Measurements from ENCODE around the gene YLPM1. TPM values are rescaled to one million over a fixed set of nuclear protein-coding genes. Genes with fewer than 3 reads are reported as not detected.

Gene YLPM1, protein sequence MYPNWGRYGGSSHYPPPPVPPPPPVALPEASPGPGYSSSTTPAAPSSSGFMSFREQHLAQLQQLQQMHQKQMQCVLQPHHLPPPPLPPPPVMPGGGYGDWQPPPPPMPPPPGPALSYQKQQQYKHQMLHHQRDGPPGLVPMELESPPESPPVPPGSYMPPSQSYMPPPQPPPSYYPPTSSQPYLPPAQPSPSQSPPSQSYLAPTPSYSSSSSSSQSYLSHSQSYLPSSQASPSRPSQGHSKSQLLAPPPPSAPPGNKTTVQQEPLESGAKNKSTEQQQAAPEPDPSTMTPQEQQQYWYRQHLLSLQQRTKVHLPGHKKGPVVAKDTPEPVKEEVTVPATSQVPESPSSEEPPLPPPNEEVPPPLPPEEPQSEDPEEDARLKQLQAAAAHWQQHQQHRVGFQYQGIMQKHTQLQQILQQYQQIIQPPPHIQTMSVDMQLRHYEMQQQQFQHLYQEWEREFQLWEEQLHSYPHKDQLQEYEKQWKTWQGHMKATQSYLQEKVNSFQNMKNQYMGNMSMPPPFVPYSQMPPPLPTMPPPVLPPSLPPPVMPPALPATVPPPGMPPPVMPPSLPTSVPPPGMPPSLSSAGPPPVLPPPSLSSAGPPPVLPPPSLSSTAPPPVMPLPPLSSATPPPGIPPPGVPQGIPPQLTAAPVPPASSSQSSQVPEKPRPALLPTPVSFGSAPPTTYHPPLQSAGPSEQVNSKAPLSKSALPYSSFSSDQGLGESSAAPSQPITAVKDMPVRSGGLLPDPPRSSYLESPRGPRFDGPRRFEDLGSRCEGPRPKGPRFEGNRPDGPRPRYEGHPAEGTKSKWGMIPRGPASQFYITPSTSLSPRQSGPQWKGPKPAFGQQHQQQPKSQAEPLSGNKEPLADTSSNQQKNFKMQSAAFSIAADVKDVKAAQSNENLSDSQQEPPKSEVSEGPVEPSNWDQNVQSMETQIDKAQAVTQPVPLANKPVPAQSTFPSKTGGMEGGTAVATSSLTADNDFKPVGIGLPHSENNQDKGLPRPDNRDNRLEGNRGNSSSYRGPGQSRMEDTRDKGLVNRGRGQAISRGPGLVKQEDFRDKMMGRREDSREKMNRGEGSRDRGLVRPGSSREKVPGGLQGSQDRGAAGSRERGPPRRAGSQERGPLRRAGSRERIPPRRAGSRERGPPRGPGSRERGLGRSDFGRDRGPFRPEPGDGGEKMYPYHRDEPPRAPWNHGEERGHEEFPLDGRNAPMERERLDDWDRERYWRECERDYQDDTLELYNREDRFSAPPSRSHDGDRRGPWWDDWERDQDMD (N-terminal part only)
- polyA plus RNA-seq, result 10 to 100 TPM; 10.4 to 13.0 TPM

DNA sequence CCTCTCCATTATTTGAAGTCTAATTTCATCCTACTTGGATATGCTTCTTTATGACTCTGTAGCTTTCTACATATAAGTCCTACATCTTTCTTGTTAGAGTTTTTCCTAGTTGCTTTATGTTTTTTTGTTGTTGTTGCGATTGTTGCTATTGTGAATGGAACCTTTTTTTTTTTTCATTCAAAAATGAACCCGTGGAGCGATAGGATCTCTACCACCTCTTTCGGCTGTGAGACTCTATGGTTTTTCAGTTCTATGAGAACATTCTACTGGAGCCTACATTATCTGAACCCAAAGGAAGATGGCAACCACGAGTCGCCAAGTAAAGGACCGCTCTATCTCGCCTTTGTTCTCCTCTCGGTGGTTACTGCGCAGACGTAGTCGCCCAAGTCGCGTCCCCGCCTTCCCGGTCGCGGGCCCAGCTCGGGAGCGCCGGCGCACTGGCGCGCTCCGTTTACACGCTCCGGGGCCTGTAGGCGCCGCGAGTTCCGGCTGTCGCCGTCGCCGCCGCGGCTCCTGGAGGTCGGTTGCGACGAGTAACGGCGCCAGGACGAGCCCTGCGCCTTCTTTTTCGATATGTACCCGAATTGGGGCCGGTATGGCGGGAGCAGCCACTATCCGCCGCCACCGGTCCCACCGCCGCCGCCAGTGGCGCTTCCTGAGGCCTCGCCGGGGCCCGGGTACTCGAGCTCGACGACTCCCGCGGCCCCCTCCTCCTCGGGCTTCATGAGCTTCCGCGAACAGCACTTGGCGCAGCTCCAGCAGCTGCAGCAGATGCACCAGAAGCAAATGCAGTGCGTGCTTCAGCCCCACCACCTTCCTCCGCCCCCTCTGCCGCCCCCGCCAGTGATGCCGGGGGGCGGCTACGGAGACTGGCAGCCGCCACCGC, at the start of gene YLPM1:
TSS of gene YLPM1 (plus strand) at position 400 of the 886 bp plus-strand sequence. CDS start at position 574, 174 bp downstream.
- Histone ChIP-seq H3K27me3 (ENCODE audit: control insufficient read depth in 1 of 2, insufficient read depth in 2 of 2, low read length in 2 of 2) (no peaks in the 10 kb centered on the region), H3K9me3 (ENCODE audit: control insufficient read depth in 2 of 2, insufficient read depth in 1 of 2, low read depth in 1 of 2, low read length in 1 of 2) (no peaks in the 10 kb centered on the region), H3K4me1 (ENCODE audit: control insufficient read depth in 2 of 2, insufficient read depth in 2 of 2, low read length in 1 of 2) (peaks cover 0 to 4% of the 10 kb centered on the region in 2 donors), H3K27ac (ENCODE audit: low read depth in 2 of 2, low read length in 1 of 2) (peak within 1 kb of the TSS; percentile 86 to 94), H3K36me3 (ENCODE audit: control insufficient read depth in 2 of 2, insufficient read depth in 2 of 2, low read length in 1 of 2) (no peaks in the 10 kb centered on the region), H3K4me3 (ENCODE audit: low read depth in 1 of 2, low read length in 2 of 2) (peak within 1 kb of the TSS; percentile 88 to 95)
- WGBS, 2 donors, result 0% methylated on average over 75 to 76 of the region's 76 CpGs

DNA sequence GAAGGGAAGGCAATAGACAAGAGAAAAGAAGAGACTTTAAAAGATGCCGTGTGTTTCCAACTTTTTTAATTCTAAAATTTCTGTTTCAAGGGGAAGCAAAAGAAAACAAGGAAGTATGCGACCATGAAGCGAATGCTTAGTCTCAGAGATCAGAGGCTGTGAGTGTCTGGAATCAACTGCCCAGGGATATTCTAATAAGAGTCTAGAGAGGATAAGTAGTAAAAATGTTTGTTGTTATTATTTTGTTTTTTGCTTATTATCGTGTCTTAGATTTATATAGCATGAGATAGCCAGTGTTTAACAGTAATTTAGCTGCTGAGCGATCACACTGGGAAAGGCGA, 49.8 kb upstream of the YLPM1 start:
- WGBS, 2 donors, result 12 to 15% methylated on average over 6 of the region's 6 CpGs
- H3K4me3 ChIP-seq (ENCODE audit: low read depth in 1 of 2, low read length in 2 of 2), result peak overlapping the region; percentile 92
- H3K27ac ChIP-seq (ENCODE audit: low read depth in 2 of 2, low read length in 1 of 2), result peak overlapping the region in 1 of 2 donors; percentile 80
- H3K9me3 ChIP-seq (ENCODE audit: control insufficient read depth in 2 of 2, insufficient read depth in 1 of 2, low read depth in 1 of 2, low read length in 1 of 2), result no peaks in the 10 kb centered on the region
- peaks cover 0 to 4% of the 10 kb centered on the region in 2 donors for H3K36me3 ChIP-seq (ENCODE audit: control insufficient read depth in 2 of 2, insufficient read depth in 2 of 2, low read length in 1 of 2)
- no peaks in the 10 kb centered on the region for H3K27me3 ChIP-seq (ENCODE audit: control insufficient read depth in 1 of 2, insufficient read depth in 2 of 2, low read length in 2 of 2)
- no peaks in the 10 kb centered on the region for H3K4me1 ChIP-seq (ENCODE audit: control insufficient read depth in 2 of 2, insufficient read depth in 2 of 2, low read length in 1 of 2)

DNA sequence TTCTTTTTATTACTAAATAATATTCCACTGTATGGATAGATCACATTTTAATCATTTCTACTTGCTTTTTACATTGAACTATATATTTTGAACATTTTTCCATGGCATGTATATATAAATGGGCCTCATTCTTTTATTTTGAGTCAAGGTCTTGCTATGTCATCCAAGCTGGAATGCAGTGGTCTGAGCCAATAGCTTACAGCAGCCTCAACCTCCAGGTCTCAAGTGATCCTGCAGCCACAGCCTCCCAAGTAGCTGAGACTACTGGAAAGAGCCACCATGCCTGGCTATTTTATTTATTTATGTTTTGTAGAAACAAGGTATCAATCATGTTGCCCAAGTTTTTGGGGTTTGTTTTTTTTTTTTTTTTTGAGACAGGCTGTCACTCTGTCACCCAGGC, 42.6 kb upstream of the YLPM1 start:
- Histone ChIP-seq H3K4me3 (ENCODE audit: low read depth in 1 of 2, low read length in 2 of 2) (no peak overlapping the region), H3K4me1 (ENCODE audit: control insufficient read depth in 2 of 2, insufficient read depth in 2 of 2, low read length in 1 of 2) (no peaks in the 10 kb centered on the region), H3K27me3 (ENCODE audit: control insufficient read depth in 1 of 2, insufficient read depth in 2 of 2, low read length in 2 of 2) (no peaks in the 10 kb centered on the region), H3K9me3 (ENCODE audit: control insufficient read depth in 2 of 2, insufficient read depth in 1 of 2, low read depth in 1 of 2, low read length in 1 of 2) (no peaks in the 10 kb centered on the region), H3K36me3 (ENCODE audit: control insufficient read depth in 2 of 2, insufficient read depth in 2 of 2, low read length in 1 of 2) (peaks cover 0 to 4% of the 10 kb centered on the region in 2 donors), H3K27ac (ENCODE audit: low read depth in 2 of 2, low read length in 1 of 2) (no peak overlapping the region)

DNA sequence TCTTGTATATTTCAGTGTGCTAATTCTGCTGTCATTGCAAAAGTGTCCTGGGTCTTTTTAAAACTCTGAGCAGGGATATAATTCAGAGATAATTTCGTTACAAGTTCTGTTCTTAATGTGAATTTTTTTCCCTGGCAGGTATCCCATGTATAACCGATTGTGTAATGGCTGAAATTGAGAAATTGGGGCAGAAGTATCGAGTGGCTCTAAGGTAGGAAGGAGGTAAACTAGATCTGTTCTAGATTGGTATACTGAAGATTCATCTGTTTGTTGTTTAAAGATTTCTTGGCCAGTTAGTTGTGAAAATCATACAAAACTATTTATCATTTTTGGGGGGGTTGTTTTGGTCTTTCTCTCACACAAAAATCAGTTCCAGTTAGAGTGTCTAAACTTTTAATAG, 40.0 kb upstream of the YLPM1 start:
- Histone ChIP-seq H3K27me3 (ENCODE audit: control insufficient read depth in 1 of 2, insufficient read depth in 2 of 2, low read length in 2 of 2) (no peaks in the 10 kb centered on the region), H3K36me3 (ENCODE audit: control insufficient read depth in 2 of 2, insufficient read depth in 2 of 2, low read length in 1 of 2) (no peaks in the 10 kb centered on the region), H3K9me3 (ENCODE audit: control insufficient read depth in 2 of 2, insufficient read depth in 1 of 2, low read depth in 1 of 2, low read length in 1 of 2) (no peaks in the 10 kb centered on the region), H3K4me1 (ENCODE audit: control insufficient read depth in 2 of 2, insufficient read depth in 2 of 2, low read length in 1 of 2) (no peaks in the 10 kb centered on the region), H3K27ac (ENCODE audit: low read depth in 2 of 2, low read length in 1 of 2) (no peak overlapping the region), H3K4me3 (ENCODE audit: low read depth in 1 of 2, low read length in 2 of 2) (no peak overlapping the region)
- 90 to 94% methylated on average over 3 of the region's 3 CpGs for WGBS, 2 donors

DNA sequence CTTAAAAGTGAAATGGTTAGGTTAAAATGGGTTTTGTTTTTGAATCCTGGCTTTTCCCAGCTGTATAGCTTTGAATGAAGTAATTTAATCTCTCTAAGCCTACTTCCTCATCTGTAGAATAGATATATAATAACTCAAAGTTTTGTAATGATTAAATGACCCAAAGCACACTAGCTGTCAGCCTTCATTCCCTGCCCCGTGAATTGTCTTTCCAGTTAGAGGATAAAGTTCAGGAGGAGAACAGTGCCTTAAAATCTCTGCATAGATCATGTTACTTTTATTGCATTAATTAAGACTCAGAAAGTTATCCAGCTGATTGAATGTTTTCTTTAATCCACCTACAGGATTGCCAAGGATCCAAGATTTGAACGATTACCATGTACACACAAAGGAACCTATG, 30.7 kb upstream of the YLPM1 start:
- Histone ChIP-seq H3K36me3 (ENCODE audit: control insufficient read depth in 2 of 2, insufficient read depth in 2 of 2, low read length in 1 of 2) (peaks cover 2 to 11% of the 10 kb centered on the region in 2 donors), H3K27ac (ENCODE audit: low read depth in 2 of 2, low read length in 1 of 2) (no peak overlapping the region), H3K4me1 (ENCODE audit: control insufficient read depth in 2 of 2, insufficient read depth in 2 of 2, low read length in 1 of 2) (no peaks in the 10 kb centered on the region)

DNA sequence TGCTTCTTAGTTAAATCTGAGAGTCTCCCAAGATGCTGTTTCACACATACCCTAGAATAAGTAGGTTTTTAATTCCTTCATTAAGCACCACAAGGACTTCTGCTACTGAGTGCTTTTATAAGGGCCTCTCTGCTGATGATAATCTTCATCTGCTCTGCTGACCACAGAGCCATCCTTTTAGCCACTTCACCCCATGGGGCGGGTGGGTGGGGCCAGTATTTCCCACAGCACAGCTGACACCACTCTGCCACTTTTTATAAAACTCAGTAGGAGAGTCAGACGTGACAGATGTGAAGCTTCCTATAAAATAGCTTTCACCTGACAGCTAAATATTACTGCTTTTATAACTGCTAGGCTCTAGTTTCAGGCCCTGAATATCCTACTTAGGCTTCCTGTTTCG, 29.9 kb upstream of the YLPM1 start:
- Histone ChIP-seq H3K27me3 (ENCODE audit: control insufficient read depth in 1 of 2, insufficient read depth in 2 of 2, low read length in 2 of 2) (no peaks in the 10 kb centered on the region), H3K36me3 (ENCODE audit: control insufficient read depth in 2 of 2, insufficient read depth in 2 of 2, low read length in 1 of 2) (peaks cover 2 to 11% of the 10 kb centered on the region in 2 donors), H3K9me3 (ENCODE audit: control insufficient read depth in 2 of 2, insufficient read depth in 1 of 2, low read depth in 1 of 2, low read length in 1 of 2) (no peaks in the 10 kb centered on the region), H3K27ac (ENCODE audit: low read depth in 2 of 2, low read length in 1 of 2) (no peak overlapping the region), H3K4me3 (ENCODE audit: low read depth in 1 of 2, low read length in 2 of 2) (no peak overlapping the region), H3K4me1 (ENCODE audit: control insufficient read depth in 2 of 2, insufficient read depth in 2 of 2, low read length in 1 of 2) (no peaks in the 10 kb centered on the region)
- 84 to 85% methylated on average over 3 of the region's 3 CpGs for WGBS, 2 donors

More for the DNA sequence above, 30.7 kb upstream of the YLPM1 start:
- Histone ChIP-seq H3K27me3 (ENCODE audit: control insufficient read depth in 1 of 2, insufficient read depth in 2 of 2, low read length in 2 of 2) (no peaks in the 10 kb centered on the region), H3K9me3 (ENCODE audit: control insufficient read depth in 2 of 2, insufficient read depth in 1 of 2, low read depth in 1 of 2, low read length in 1 of 2) (no peaks in the 10 kb centered on the region), H3K4me3 (ENCODE audit: low read depth in 1 of 2, low read length in 2 of 2) (no peak overlapping the region)
- 63 to 83% methylated on average over 2 of the region's 2 CpGs for WGBS, 2 donors

DNA sequence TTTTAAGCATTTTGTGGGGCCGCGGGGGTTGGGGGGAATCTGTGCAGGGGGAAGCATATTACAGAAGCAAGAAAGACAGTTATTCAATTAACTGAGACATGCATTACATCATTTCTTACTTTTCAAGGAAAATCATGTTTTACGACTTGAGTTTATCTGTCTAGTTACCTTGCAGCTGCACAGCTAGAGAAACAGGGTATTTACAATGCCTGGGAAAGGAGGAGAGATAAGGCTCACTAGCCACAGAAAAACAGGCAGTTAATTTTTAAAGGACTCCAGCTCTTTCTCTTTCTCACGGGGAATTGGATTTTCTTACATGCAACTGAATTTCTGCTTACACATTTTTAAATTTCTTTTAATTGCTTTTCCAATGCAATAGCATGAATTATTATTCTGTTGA, 28.0 kb upstream of the YLPM1 start:
- H3K9me3 ChIP-seq (ENCODE audit: control insufficient read depth in 2 of 2, insufficient read depth in 1 of 2, low read depth in 1 of 2, low read length in 1 of 2), result no peaks in the 10 kb centered on the region
- no peaks in the 10 kb centered on the region for H3K27me3 ChIP-seq (ENCODE audit: control insufficient read depth in 1 of 2, insufficient read depth in 2 of 2, low read length in 2 of 2)
- WGBS, 2 donors, result 79 to 95% methylated on average over 4 of the region's 4 CpGs
- H3K36me3 ChIP-seq (ENCODE audit: control insufficient read depth in 2 of 2, insufficient read depth in 2 of 2, low read length in 1 of 2), result peaks cover 2 to 11% of the 10 kb centered on the region in 2 donors
- H3K4me3 ChIP-seq (ENCODE audit: low read depth in 1 of 2, low read length in 2 of 2), result no peak overlapping the region
- H3K4me1 ChIP-seq (ENCODE audit: control insufficient read depth in 2 of 2, insufficient read depth in 2 of 2, low read length in 1 of 2), result no peaks in the 10 kb centered on the region
- H3K27ac ChIP-seq (ENCODE audit: low read depth in 2 of 2, low read length in 1 of 2), result no peak overlapping the region

DNA sequence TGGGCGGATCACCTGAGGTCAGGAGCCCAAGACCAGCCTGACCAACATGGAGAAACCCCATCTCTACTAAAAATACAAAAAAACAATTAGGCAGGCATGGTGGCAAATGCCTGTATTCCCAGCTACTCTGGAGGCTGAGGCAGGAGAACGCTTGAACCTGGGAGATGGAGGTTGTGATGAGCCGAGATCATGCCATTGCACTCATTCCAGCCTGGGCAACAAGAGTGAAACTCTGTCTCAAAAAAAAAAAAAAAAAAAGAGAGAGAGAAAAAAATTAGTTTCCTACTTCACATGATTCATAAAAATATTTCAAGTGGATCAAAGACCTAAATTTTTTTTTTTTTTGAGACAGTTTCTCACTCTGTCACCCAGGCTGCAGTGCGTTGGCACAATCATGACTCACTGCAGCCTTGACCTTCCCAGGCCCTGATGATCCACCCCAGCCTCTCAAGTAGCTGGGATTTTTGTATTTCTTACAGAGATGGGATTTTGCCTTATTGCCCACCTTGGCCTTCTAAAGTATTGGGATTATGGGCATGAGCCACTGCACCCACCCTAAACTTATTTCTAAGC, 25.3 kb upstream of the YLPM1 start:
- 93 to 97% methylated on average over 4 of the region's 4 CpGs for WGBS, 2 donors
- Histone ChIP-seq H3K36me3 (ENCODE audit: control insufficient read depth in 2 of 2, insufficient read depth in 2 of 2, low read length in 1 of 2) (peaks cover 2 to 11% of the 10 kb centered on the region in 2 donors), H3K9me3 (ENCODE audit: control insufficient read depth in 2 of 2, insufficient read depth in 1 of 2, low read depth in 1 of 2, low read length in 1 of 2) (no peaks in the 10 kb centered on the region), H3K4me3 (ENCODE audit: low read depth in 1 of 2, low read length in 2 of 2) (no peak overlapping the region), H3K27ac (ENCODE audit: low read depth in 2 of 2, low read length in 1 of 2) (no peak overlapping the region), H3K4me1 (ENCODE audit: control insufficient read depth in 2 of 2, insufficient read depth in 2 of 2, low read length in 1 of 2) (no peaks in the 10 kb centered on the region), H3K27me3 (ENCODE audit: control insufficient read depth in 1 of 2, insufficient read depth in 2 of 2, low read length in 2 of 2) (no peaks in the 10 kb centered on the region)
